Measurements from ENCODE around the gene IRX5. TPM values are rescaled to one million over a fixed set of nuclear protein-coding genes. Genes with fewer than 3 reads are reported as not detected.

The IRX5 gene
- polyA plus RNA-seq, 3 donors: 0.15 TPM; not detected in 2

DNA sequence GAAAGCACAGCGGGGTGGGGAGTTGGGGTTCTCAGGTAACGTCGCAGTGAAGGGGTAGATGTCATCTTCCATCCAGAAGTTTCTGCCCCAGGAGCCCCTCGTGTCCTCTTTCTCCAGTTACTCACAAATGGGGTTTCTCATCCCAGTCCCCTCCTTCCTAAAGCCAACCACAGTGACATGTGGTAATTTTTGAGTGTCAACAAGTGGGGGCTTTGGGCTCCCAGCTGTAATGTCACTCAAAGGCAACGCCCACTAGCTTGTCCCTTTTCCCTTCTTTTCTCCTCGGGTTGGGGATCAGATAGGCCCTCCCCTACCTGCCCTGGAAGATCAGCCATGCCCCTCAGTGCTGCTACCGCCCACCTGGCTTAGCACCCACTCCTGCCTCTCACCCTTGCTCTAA lies 14.4 kb downstream of the IRX5 start:
- Mint-ChIP-seq H3K36me3 (no peaks in the 10 kb centered on the region), H3K4me3 (peak overlapping the region in 1 of 2 donors; percentile 54), H3K27me3 (ENCODE audit: low read depth in 3 of 3) (peaks cover 54 to 69% (median 65%) of the 10 kb centered on the region in 3 donors), H3K27ac (no peak overlapping the region), H3K9me3 (peaks cover 0 to 10% (median 1%) of the 10 kb centered on the region in 7 donors), H3K4me1 (no peaks in the 10 kb centered on the region)
- H2AFZ ChIP-seq (ENCODE audit: insufficient read depth, low read depth, low read length, poor library complexity, severe bottlenecking): no peak overlapping the region
- 37% methylated on average over 3 of the region's 7 CpGs for WGBS (ENCODE audit: insufficient coverage)
- intact Hi-C loops (cut with micrococcal nuclease): no loop called here
- no peaks in the 10 kb centered on the region for H3K36me3 ChIP-seq (replicated peaks in 1 of 2; ENCODE audit: control insufficient read depth in 1 of 2, insufficient read depth in 2 of 2, low read length in 2 of 2)
- H3K4me2 ChIP-seq (replicated peaks; ENCODE audit: extremely low read depth, low read length, poor library complexity, severe bottlenecking): no peak overlapping the region
- H3K4me1 ChIP-seq (ENCODE audit: control insufficient read depth in 1 of 2, insufficient read depth in 2 of 2, low read length in 2 of 2): no peaks in the 10 kb centered on the region
- no peak for DNase-seq
- H3K9ac ChIP-seq (ENCODE audit: insufficient read depth, low read length, poor library complexity, severe bottlenecking): no peak overlapping the region
- H3K27ac ChIP-seq (ENCODE audit: low read depth in 1 of 2, low read length in 2 of 2): no peak overlapping the region
- H3K27me3 ChIP-seq (ENCODE audit: control insufficient read depth in 2 of 2, insufficient read depth in 2 of 2, low read length in 2 of 2): peaks cover 44 to 47% of the 10 kb centered on the region in 2 donors
- no peaks in the 10 kb centered on the region for H4K20me1 ChIP-seq (ENCODE audit: insufficient read depth, low read length)
- TF ChIP-seq, protein P1, sequence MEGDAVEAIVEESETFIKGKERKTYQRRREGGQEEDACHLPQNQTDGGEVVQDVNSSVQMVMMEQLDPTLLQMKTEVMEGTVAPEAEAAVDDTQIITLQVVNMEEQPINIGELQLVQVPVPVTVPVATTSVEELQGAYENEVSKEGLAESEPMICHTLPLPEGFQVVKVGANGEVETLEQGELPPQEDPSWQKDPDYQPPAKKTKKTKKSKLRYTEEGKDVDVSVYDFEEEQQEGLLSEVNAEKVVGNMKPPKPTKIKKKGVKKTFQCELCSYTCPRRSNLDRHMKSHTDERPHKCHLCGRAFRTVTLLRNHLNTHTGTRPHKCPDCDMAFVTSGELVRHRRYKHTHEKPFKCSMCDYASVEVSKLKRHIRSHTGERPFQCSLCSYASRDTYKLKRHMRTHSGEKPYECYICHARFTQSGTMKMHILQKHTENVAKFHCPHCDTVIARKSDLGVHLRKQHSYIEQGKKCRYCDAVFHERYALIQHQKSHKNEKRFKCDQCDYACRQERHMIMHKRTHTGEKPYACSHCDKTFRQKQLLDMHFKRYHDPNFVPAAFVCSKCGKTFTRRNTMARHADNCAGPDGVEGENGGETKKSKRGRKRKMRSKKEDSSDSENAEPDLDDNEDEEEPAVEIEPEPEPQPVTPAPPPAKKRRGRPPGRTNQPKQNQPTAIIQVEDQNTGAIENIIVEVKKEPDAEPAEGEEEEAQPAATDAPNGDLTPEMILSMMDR (IDR thresholded peaks at IDR 0.05): no peak
- no peaks in the 10 kb centered on the region for H3K79me2 ChIP-seq (ENCODE audit: insufficient read depth, low read length)
- peaks cover 0 to 14% of the 10 kb centered on the region in 2 donors for H3K9me3 ChIP-seq (replicated peaks in 1 of 2; ENCODE audit: control insufficient read depth in 1 of 2, insufficient read depth in 1 of 2, low read length in 2 of 2)
- no peak overlapping the region for H3K4me3 ChIP-seq (replicated peaks in 1 of 3; ENCODE audit: low read depth in 2 of 3, low read length in 3 of 3)

DNA sequence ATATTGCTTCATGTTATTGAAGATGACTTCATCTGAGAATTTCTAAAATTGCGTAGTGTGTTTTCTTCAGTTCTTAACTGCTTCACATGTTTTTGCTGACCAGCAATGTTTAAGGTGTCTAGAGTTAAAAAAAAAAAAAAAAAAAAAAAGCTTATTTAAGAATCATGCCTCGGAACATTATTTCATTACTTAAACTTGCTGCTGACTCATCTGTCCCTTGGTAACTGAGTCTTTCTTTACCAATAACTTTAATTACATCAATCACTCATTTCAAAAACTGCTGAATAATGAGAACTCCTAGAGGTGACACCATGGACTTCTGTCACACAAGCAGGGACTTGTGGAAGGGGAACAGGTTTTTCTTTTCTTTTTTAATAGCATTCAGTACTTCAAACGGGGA lies 16.2 kb downstream of the IRX5 start:
- Mint-ChIP-seq H3K4me3 (peak overlapping the region in 1 of 2 donors; percentile 13), H3K9me3 (peaks cover 0 to 6% (median 0%) of the 10 kb centered on the region in 7 donors), H3K4me1 (no peaks in the 10 kb centered on the region), H3K27me3 (ENCODE audit: low read depth in 3 of 3) (peaks cover 38 to 60% (median 55%) of the 10 kb centered on the region in 3 donors), H3K36me3 (no peaks in the 10 kb centered on the region), H3K27ac (no peak overlapping the region)
- H3K27me3 ChIP-seq (ENCODE audit: control insufficient read depth in 2 of 2, insufficient read depth in 2 of 2, low read length in 2 of 2): peaks cover 26 to 34% of the 10 kb centered on the region in 2 donors
- no peaks in the 10 kb centered on the region for H3K36me3 ChIP-seq (replicated peaks in 1 of 2; ENCODE audit: control insufficient read depth in 1 of 2, insufficient read depth in 2 of 2, low read length in 2 of 2)
- H3K4me3 ChIP-seq (replicated peaks in 1 of 3; ENCODE audit: low read depth in 2 of 3, low read length in 3 of 3): no peak overlapping the region
- no peaks in the 10 kb centered on the region for H4K20me1 ChIP-seq (ENCODE audit: insufficient read depth, low read length)
- H3K27ac ChIP-seq (ENCODE audit: low read depth in 1 of 2, low read length in 2 of 2): no peak overlapping the region
- H2AFZ ChIP-seq (ENCODE audit: insufficient read depth, low read depth, low read length, poor library complexity, severe bottlenecking): no peak overlapping the region
- no peak overlapping the region for H3K9ac ChIP-seq (ENCODE audit: insufficient read depth, low read length, poor library complexity, severe bottlenecking)
- H3K79me2 ChIP-seq (ENCODE audit: insufficient read depth, low read length): no peaks in the 10 kb centered on the region
- H3K9me3 ChIP-seq (replicated peaks in 1 of 2; ENCODE audit: control insufficient read depth in 1 of 2, insufficient read depth in 1 of 2, low read length in 2 of 2): no peaks in the 10 kb centered on the region
- 80% methylated on average over 1 of the region's 3 CpGs for WGBS (ENCODE audit: insufficient coverage)
- no peak for DNase-seq
- TF ChIP-seq, protein P1 (IDR thresholded peaks at IDR 0.05): no peak
- no peaks in the 10 kb centered on the region for H3K4me1 ChIP-seq (ENCODE audit: control insufficient read depth in 1 of 2, insufficient read depth in 2 of 2, low read length in 2 of 2)
- no peak overlapping the region for H3K4me2 ChIP-seq (replicated peaks; ENCODE audit: extremely low read depth, low read length, poor library complexity, severe bottlenecking)
- intact Hi-C loops (cut with micrococcal nuclease): no loop called here
